KMS-11 (cell line): ENCODE results near the gene METTL8.
A peak's percentile ranks its signal among the peaks of the same experiment; 100 is the strongest.

Experiments used
- H2AFZ ChIP-seq: fragments of 200-600 bp; sonication (generic); 2 replicates; pipeline ENCODE4 v1.6.1; 2016; ENCODE audit warnings: antibody characterized with exemption, mixed run types, low read depth
- H3K27ac ChIP-seq: fragments of 200-600 bp; sonication (generic); 2 replicates; pipeline ENCODE4 v1.6.1; 2016; ENCODE audit warnings: mild to moderate bottlenecking, mixed run types
- H3K27me3 ChIP-seq: fragments of 200-600 bp; sonication (generic); 2 replicates; pipeline ENCODE4 v1.6.1; 2017; ENCODE audit warnings: mild to moderate bottlenecking, low read depth, mixed run types, moderate library complexity; ENCODE audit not compliant: insufficient read depth
- H3K36me3 ChIP-seq: fragments of 200-600 bp; sonication (generic); 2 replicates; pipeline ENCODE4 v1.6.1; 2017; ENCODE audit warnings: mild to moderate bottlenecking, mixed run types; ENCODE audit not compliant: insufficient read depth
- H3K4me1 ChIP-seq: fragments of 200-600 bp; sonication (generic); 2 replicates; pipeline ENCODE4 v1.6.1; 2016; ENCODE audit warnings: mild to moderate bottlenecking, low read depth, mixed run types; ENCODE audit not compliant: poor library complexity, severe bottlenecking
- H3K4me2 ChIP-seq: fragments of 200-600 bp; sonication (generic); 2 replicates; pipeline ENCODE4 v1.7.0; 2016; ENCODE audit warnings: mild to moderate bottlenecking, mixed run types
- H3K4me3 ChIP-seq: fragments of 200-600 bp; sonication (generic); IDR thresholded peaks from 2 replicates; pipeline ENCODE4 v1.6.1; 2017; ENCODE audit warnings: low read depth, low read length, mixed read lengths; ENCODE audit not compliant: insufficient read depth
- H3K79me2 ChIP-seq: fragments of 200-600 bp; sonication (generic); 2 replicates; pipeline ENCODE4 v1.6.1; 2016; ENCODE audit warnings: low read depth, mixed run types; ENCODE audit not compliant: insufficient read depth
- H3K9ac ChIP-seq: fragments of 200-600 bp; sonication (generic); 2 replicates; pipeline ENCODE4 v1.6.1; 2016; ENCODE audit warnings: mild to moderate bottlenecking, mixed run types
- H4K20me1 ChIP-seq: fragments of 200-600 bp; sonication (generic); 2 replicates; pipeline ENCODE4 v1.6.1; 2016; ENCODE audit warnings: mild to moderate bottlenecking, mixed run types; ENCODE audit not compliant: insufficient read depth
- CTCF ChIP-seq: fragments of 200-600 bp; sonication (generic); conservative IDR thresholded peaks from 2 replicates; pipeline ENCODE4 v1.6.1; 2017; ENCODE audit warnings: low read depth, mild to moderate bottlenecking, antibody characterized with exemption, low read length, moderate library complexity, mixed read lengths

METTL8 gene

GRCh38 chr2:171433763-171434012 lies at the start of gene METTL8:
Gene METTL8 (minus strand): TSS chr2:171433990. CDS start chr2:171392185, 41,805 bp downstream.
- Histone ChIP-seq H3K27ac (peak within 1 kb of the TSS; percentile 96), H3K36me3 (no peaks in the 10 kb centered on the region; the same call in 1 of the 2 replicates), H4K20me1 (no peaks in the 10 kb centered on the region), H3K27me3 (no peaks in the 10 kb centered on the region), H3K4me2 (peak within 1 kb of the TSS; percentile 77), H3K4me3 (peak within 1 kb of the TSS; percentile 83), H3K9ac (peak within 1 kb of the TSS; percentile 96), H3K79me2 (peaks cover 20% of the 10 kb centered on the region; the same call in 1 of the 2 replicates), H2AFZ (peak within 1 kb of the TSS; percentile 77), H3K4me1 (peaks cover 21% of the 10 kb centered on the region)
- TF ChIP-seq CTCF = peak; percentile 64

GRCh38 chr2:171482877-171483276 lies 49.1 kb upstream of the METTL8 start:
- Histone ChIP-seq H3K9ac (no peak overlapping the region), H3K27me3 (no peaks in the 10 kb centered on the region), H3K4me2 (no peak overlapping the region), H3K4me1 (no peaks in the 10 kb centered on the region), H3K27ac (no peak overlapping the region), H2AFZ (no peak overlapping the region), H3K36me3 (no peaks in the 10 kb centered on the region), H3K79me2 (no peaks in the 10 kb centered on the region), H3K4me3 (no peak overlapping the region), H4K20me1 (no peaks in the 10 kb centered on the region)
- no peak for TF ChIP-seq CTCF

- H3K4me1 ChIP-seq = no peaks in the 10 kb centered on the region
- no peak overlapping the region for H3K4me3 ChIP-seq
- H3K9ac ChIP-seq = no peak overlapping the region
- no peaks in the 10 kb centered on the region for H3K27me3 ChIP-seq
- no peak overlapping the region for H3K27ac ChIP-seq
- no peaks in the 10 kb centered on the region for H4K20me1 ChIP-seq
- no peak for TF ChIP-seq CTCF
- H3K36me3 ChIP-seq = no peaks in the 10 kb centered on the region
- no peak overlapping the region for H3K4me2 ChIP-seq
- no peaks in the 10 kb centered on the region for H3K79me2 ChIP-seq
- no peak overlapping the region for H2AFZ ChIP-seq
These were observed 48.5 kb upstream of the METTL8 start for GRCh38 chr2:171482308-171482707.

GRCh38 chr2:171480908-171481307 lies 47.1 kb upstream of the METTL8 start:
- H2AFZ ChIP-seq = no peak overlapping the region
- H3K4me3 ChIP-seq = no peak overlapping the region
- no peaks in the 10 kb centered on the region for H3K36me3 ChIP-seq
- no peak overlapping the region for H3K27ac ChIP-seq
- H3K9ac ChIP-seq = no peak overlapping the region
- H3K79me2 ChIP-seq = no peaks in the 10 kb centered on the region
- no peaks in the 10 kb centered on the region for H3K27me3 ChIP-seq
- no peak for TF ChIP-seq CTCF
- H3K4me2 ChIP-seq = no peak overlapping the region
- H4K20me1 ChIP-seq = no peaks in the 10 kb centered on the region
- H3K4me1 ChIP-seq = no peaks in the 10 kb centered on the region
